ENCODE measurements around the gene ANKS1A.
"Not testable (repeated sequence)": the region's sequence is repeated elsewhere in the genome, so short reads cannot be mapped to it uniquely, and the experiment has no call there.

ANKS1A gene

DNA sequence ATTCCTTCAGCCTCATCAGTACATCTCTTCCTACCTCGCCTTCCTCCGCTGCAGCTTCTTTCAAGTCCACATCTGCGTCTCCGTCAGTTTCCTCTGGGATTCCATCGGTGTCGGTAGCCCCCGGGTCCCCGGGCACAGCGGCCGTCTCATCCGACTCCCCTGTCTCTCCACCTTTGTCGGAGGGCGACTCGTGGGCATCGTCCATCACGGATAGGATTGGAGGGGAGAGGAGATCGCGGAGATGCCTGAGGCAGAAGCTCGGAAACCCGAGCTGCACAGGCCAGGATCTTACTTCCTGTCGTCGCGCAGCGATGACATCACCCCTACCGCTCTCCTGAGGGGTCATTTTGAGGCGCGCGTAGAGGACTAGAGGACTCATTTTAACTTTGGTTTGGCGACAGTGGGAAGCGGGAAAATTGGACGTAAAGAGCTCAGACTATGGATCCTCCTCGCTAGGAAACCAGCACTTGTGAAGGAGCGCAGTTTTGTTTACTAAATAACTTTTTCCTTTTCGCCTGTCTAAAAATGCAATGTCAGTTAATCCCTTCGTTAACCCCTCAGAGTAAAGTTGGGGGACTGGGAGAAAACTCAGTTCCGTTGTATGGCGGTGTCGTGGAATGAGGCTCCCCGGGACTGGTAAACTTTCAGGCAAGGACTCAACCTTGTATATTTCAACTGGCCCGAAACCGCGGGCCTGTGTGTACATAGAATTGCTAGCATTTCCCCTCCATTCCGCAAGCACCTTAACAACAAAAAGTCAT, 1.1 kb upstream of the ANKS1A start, which contains the start of gene TAF11:
Gene TAF11 (minus strand): TSS at position 290 of the 761 bp plus-strand sequence. CDS start 85 bp downstream, at position 205.
- DNase-seq = peak; percentile 90

DNA sequence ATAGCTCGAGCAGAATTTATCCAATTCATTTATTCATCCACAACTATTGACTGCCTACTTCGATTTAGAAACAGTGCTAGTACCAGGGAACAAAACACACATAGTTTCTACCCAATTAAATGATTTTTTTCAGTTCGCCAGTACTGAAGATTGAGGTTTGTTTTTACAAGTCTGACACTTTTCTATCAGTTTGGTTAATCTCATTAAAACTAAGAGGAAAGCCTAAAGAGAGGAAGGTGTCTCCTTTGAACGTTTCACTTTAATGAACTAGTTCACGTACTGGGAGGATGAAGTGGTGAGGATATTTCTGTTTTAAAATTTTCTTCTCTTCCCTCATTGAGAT, 570 bp upstream of the ANKS1A start:
- no peak for DNase-seq

DNA sequence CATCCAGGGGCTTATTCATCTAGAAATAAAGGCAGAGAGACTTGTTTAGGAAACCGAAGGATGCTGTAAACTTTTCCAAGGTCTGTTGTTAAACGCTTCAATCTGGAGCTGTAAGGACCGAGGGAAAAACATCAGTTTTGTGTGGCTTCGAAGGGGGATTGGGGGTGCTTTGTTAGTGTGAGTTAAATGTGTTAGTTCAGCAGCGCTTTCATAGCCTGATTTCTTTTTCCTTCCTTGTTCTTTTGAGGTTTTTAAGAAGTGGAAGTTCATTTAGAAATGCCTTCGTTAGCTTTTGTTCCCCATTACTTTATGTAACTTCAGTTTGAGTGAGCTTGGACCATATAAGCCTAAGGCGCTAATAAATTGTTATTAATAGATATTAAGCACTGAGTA, 1.5 kb downstream of the ANKS1A start:
- no peak for DNase-seq

DNA sequence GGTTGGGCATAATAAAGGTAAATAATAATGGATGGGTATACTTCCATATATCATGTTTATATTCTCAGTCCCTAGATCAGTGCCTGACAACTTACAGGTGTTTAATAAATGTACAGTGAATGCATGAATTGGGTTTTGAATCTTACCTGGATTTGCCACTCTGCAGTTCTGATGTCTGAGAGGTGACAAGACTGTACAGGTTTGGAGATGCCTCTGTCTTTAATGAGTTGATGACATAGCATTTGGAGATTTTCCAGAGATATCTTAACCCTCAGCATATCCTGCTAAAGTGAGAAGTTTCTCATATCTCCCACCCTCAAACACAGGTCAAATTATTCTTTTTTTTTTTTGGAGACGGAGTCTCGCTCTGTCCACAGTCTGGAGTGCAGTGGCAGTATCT, 2.2 kb downstream of the ANKS1A start:
- DNase-seq = no peak

DNA sequence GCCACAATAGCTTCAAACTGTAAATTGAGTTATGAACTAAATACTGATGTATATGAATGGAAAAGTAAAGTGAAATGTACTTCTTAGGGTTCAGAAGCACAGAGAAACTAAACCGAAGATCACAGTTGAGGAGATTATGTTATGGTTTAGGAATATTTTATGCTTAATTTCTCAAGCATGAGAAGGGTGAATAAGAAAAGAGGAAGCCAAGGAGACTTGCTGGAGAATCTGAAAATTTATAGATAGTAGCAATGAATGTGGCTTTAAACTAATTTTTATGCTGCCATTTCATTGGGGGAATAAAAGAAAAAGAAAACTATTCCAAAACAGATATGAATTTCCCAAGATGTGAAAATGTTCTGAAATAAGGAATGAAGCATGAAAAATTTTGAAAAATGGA, 5.6 kb downstream of the ANKS1A start:
- no peak for DNase-seq

DNA sequence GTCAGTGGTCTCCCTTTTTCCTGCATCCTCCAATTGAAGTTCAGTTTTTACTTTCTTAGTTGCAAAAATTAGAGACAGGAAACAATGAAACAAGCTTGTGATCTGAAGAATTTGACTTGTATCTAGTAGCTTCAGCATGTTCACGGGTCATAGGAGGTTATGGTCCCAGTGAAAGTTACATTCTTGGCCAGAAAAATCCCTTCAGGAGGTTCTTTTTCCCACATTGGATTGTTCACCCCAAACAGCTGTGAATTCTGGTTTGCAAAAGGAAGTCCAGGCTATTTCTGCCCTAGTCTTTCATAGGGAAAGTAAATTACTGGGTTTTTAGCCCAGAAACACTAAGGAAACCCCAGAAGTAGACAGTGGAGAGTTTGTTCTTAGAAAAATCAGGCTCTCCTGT, 8.1 kb downstream of the ANKS1A start:
- DNase-seq = no peak

DNA sequence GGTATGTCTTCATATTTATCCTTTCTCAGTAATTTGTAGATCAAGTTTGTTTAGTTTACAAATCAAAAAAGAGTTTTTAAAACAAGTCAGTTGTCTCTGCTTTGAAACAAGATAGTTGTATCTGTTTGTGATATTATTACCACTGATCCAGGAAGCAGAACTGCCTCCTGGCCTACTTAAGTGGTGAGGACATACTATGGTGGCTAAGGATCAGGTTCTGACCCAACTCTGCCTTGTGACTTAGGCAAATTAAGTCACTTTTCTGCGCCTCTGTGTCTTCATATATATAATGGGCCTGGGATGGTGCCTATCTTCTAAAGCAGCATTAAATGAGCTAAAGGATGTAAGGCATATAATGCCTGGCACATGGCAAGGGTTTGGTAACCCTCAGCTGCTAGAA, 8.7 kb downstream of the ANKS1A start:
- DNase-seq = no peak

DNA sequence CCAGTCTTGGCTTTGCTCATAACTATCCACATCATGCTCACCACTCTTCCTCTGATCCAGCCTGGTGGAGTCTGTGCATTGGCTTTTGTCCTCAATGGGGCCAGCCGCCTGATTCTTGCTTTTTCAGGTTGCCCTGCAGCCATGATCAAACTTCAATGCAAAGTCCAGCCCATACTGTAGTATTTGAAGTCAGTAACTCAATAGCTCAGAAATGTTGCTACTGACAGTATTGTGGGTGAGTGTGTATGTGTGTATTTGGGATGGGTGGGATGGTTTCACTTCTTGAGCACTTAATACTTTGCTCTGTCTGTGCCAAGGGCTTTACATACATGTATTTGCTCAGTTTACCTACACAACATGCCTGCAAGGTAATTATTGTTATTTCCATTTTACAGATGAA, 10.7 kb downstream of the ANKS1A start:
- not testable (repeated sequence) for DNase-seq

DNA sequence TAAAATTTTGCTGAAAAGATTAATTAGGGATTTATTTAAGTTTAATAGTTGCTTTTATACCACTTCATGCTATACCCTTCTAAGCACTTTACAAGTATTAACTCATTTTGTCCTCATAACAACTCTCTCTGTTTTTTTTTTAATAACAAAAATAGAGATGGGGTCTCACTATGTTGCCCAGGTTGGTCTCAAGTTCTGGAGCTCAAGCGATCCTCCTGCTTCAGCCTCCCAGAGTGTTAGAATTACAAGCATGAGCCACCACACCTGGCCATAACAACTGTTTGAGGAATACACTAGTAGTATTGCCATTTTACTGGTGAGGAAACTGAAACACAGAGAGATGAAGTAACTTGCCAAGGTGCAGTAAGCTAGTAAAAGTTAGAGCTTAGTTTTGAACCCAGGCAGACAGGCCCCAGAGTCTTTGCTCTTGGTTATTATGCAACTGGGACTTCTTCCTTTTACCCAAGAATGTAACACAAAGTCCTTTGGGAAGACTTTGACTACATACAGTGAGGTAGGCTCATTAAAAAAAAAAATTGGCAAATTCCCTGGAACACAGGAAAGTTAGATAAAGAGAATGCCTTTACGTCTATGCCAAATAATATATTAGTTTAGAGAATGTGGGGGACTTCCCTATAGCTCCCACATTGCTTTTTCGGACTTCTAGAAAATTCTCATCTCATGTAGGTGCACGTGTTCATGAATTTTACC, 11.4 kb downstream of the ANKS1A start:
- DNase-seq = no peak

DNA sequence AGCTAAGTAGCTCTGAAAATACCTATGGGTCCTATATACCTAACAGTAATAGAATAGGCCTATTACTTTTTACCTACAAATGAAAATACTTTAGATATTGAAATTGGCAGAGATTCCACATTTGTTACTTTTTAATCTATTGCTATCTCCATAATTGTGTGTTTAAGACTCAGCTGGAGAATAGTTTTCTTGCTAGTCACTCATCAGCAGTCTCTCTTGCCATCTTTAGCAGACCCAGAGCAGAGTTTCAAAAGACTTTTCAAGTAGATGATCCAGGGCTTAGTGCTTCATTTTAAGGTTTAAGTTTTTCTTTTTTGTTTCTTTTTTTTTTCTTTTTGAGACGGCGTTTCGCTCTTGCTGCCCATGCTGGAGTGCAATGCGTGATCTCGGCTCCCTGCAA, 12.9 kb downstream of the ANKS1A start:
- DNase-seq = no peak

DNA sequence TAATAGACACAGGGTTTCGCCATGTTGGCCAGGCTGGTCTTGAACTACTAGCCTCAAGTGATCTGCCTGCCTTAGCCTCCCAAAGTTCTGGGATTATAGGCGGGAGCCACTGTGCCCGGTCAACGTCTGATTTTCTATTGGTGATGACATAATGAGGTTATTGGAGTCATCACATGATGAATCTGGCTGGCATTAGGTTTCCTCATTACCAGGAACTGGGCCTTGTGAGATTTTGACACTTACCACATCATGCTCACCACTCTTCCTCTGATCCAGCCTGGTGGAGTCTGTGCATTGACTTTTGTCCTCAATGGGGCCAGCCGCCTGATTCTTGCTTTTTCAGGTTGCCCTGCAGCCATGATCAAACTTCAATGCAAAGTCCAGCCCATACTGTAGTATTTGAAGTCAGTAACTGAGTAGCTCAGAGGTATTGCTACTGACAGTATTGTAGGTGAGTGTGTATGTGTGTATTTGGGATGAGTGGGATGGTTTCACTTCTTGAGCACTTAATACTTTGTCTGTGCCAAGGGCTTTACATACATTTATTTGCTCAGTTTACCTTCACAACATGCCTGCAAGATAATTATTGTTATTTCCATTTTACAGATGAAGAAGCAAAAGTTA, 16.0 kb downstream of the ANKS1A start:
- DNase-seq = no peak

DNA sequence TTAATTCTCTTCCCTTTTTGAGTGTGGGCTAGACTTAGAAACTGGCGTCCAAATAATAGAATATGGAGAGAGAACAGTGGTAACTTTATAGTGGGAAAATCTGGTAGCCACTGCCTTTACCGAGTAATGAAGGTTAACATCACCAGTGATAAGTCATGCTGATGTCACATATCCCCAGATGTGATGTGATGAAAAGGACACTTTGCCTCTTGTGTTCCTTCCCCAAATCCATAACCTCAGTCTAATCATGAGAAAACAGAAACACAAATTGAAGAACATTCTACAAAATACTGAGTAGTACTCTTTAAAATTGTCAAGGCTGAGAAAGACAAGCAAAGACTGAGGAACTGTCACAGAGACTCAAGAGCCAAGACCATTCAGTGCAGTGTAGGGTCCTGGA, 17.8 kb downstream of the ANKS1A start:
- no peak for DNase-seq

DNA sequence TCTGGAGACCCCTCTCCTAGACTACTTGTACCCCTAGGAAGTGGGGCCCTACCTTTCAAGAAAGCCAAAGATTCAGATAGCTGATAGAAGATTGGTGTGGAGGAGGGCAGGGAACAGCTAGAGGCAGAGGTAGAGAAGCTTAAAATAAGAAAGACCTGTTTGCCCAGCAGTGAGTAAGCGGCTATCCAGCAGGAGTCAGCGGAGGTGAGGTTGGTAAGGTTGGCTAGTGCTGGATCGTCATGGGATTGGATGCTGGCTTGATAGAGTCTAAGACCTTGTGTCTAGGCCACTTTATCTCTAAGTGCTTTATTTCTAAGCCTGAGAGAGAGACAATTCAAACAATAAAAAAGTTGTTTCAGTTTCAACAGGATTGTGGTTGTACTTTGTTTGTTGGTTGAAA, 19.1 kb downstream of the ANKS1A start:
- DNase-seq = no peak

DNA sequence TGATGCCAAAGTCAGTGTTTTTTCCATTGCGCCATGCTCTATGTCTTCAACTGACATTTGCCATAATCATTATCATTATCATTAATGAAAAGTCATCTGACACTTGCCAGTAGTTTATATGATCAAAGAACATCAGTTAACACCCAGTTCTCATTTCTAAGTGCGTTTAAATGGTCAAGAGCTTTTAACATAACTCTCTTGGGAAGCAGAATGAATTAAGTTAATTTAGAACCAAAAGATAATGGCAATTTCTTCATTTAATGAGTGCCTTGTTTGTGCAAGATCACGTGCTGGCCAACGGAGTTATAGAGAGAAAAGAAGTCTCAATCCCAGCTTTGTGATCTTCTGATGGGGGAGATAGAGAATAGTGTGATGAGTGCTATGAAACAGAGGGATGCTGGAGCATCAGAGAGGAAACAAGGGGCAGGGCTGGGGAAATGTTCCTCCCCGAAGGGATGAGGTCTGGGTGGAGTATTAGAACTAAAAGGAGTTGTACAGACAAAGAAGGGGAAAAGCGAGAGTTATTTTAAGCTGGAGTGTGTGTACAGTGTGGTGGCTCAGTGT, 20.3 kb downstream of the ANKS1A start:
- DNase-seq = no peak

DNA sequence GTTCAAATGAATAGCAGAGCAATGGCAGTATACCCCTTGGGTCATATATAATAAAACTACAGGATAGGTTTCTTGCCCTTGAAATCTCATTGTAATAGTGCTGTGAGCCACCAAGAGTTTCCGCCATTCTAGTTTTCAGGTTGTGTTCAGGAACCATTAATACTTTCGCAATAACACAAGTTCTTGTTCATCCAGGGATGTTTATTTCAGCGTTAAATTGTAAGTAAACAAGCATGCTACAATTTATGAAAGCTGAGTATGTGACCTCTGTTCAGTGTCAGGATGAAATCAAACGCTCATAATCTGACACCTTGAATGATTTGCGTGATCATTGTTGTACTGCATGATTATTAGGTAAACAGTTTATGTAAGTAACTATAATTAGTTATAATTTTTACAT, 22.8 kb downstream of the ANKS1A start:
- DNase-seq = no peak

DNA sequence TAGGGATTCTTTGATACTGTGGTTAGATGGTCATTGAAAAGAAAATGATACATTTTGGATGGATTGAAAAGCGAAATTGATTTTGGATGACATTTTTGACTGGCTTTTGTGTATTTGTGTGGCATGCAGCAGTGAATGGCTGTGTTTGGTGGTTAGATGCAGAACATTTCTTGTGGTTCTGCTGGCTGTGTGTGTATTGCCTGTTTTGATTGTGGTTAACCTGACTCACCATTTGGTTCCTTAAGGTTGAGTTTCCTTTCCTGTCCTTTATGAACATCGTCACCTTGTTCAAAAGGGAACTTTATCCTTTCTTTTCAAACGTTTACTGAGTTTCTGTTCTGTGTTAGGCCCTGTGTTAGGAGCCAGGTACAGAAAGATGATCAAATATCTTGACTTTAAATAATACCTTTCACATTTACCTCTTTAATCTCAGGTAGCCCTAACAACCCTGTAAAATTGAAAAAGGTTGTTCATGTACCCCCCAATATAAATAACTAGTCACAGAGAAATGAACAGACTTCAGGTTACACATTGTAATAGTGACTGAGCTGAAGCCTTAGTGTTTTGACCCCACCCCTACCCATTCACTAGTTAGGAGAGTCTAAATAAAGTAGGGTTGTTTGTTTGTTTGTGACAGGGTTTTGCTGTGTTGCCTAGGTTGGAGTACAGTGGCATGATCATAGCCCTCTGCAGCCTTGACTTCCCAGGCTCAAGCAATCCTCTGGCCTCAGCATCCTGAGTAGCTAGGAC, 23.8 kb downstream of the ANKS1A start:
- no peak for DNase-seq

DNA sequence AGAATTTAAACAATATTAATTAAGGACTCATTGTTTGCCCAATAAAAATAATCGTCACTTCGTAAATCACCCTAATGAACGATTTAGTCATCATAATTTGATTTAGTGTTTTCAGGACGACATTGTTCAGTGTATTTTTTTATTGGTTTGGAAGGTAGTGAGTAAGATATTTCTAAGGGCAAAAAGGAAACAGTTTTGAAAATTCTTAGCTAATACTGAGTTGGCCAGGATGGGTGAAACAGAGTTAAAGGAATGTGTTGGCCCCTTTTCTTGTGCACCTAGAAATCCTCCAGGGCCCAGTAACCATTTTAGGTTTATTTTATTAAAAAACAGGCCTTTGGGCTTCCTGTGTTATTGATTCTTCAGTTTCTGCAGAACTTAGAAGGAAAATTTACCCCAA, 25.3 kb downstream of the ANKS1A start:
- DNase-seq = no peak

DNA sequence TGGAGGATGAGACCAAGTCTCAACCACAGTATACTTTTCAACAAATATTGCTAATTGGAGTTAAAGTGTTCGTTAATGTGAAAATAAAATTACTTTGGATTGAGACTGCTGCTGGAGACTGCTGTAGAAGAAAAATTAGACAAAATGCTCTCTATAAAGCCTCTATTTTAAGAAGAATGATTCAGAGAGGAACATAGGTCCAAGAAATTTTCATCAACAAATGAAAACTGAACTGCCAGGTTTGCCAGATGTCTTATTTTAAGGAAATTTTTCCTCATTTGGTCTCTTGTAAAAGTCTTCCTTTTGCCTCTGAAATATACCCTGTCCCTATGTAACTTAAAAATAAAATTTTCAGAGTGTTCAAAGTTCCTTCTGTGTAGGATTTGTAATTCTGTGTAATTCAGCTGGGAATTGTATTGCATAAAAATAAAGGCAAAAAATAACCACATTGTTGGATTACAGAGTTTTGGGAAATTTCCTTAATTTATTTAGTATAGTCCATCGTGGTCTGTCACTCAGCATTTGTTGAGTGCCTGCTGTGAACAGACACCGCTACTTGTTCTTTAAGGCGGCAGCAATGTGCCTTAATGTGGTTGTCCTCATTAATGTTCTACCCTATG, 27.4 kb downstream of the ANKS1A start:
- DNase-seq = no peak

DNA sequence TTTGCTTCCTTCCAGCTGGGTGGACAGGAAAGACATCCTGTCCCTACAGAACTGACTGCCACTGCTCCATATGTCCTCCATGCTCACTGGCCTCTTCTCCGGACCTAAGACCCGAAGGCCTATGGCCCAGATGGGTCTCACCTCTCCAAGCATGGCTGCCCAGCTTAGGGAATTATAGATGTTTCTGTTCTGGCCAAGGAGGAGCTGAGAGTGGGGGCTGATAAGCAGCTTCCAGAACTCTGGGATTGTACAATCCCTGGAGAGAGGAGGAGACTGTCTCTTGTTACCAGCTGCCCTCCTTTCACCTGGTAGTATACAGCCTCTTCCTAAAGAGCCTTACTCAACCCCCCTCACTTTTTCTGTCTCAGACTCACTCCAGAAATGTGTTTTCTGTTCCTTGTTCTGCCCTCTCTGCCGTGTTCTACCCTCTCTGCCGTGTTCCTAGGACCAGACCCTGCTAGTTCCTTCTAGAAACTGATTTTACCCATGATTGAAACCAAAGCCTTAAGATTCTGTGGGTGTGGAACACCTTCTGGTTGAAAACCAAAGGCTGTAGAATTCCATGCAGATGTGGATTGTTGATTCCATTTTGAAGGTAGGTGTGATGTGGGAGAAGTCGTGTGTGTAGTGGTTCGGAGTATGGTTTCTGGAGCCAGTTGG, 28.7 kb downstream of the ANKS1A start:
- DNase-seq = no peak

DNA sequence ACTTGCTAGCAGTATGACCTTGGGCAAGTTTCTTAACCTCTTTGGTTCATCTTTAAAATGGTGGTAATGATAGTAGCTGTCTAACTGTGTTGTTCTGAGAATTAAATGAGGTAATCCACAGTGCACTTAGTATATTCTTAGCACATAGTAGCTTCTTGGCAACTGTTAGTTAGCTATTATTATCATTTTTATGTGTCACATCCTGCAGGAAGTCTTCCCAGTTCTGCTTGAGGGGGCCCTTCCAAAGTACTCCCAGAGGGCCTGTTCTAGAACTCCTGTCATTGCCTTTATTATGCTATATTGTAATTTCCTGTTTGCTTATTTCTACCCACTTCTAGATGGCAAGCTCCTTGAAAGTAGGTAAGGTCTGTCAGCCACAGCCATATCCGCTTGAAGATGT, 30.6 kb downstream of the ANKS1A start:
- DNase-seq = no peak

DNA sequence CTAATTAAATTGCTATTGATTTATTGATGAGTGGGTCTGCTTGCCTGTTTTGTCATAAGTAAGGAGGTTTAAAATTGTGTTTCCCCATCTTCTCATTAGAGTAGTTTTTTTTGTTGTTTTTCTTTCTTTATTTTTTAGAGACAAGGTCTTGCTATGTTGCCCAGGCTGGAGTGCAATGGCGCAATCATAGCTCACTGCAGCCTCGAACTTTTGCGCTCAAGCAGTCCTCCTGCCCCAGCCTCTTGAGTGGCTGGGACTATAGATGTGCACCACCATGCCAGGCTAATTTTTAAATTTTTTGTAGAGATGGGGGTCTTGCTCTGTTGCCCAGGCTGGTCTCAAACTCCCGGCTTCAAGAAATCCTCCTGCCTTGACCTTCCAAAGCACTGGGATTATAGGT, 31.0 kb downstream of the ANKS1A start:
- DNase-seq = no peak

DNA sequence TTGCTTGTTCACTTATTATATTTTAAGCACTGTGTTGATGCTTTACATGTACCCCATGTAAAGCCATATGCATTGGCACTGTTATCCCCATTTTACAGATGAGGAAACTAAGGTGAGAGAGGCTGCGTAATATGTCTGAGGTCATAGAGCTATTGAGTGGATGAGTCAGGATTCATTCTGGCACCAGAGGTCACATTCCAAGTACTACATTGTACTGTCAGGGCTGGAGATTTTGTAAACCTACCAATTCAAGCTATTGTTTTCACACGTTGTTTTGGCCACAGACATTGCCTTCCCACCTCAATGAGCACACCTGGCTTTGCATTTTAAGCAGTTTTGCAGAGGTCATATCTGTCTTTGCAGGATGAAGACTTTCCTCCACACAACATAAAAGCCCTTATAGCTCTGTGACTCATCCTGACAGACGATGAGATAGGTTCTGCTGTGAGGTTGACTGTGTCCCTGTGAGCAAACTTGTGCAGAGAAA, 33.2 kb downstream of the ANKS1A start:
- no peak for DNase-seq

Data from COR-L47 (cell line).